ENCODE results near the gene MBD5. TPM values are rescaled to one million over a fixed set of nuclear protein-coding genes. Genes with fewer than 3 reads are reported as not detected.

MBD5 gene
- total RNA-seq, 1 experiment from 2014 or later = 8.5 TPM

DNA sequence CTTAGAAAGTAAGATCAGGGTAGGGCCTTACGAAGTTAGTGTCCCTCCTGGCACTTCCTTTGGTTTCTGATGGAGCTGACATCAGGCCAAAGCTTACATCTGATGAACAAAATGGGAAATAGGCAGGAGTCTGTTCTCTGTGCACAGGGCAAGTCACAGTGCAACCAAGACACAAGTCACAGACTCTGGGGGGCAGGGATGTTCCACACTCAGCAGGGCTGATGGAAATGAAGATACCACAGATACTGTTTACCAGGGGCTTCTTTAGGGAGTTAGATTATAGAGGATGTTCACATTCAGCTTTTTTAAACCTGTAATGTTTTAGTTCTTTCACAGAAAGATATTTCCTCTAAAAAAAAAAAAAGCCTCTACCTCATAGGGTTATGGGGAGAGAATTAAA is 517.5 kb downstream of the MBD5 start:
- no peak overlapping the region for H2AFZ ChIP-seq (ENCODE audit: low read length)
- CTCF ChIA-PET = interaction anchor here (0.6 kb wide), 1 partner anchor 408 kb away, joined by 3 read pairs; no protein-coding TSS in a partner anchor
- intact Hi-C loops (cut with micrococcal nuclease) = no loop called here
- H3K27me3 ChIP-seq (ENCODE audit: low read length) = no peaks in the 10 kb centered on the region
- ATAC-seq = no peak
- no peaks in the 10 kb centered on the region for H3K9me3 ChIP-seq (ENCODE audit: low read length)
- H3K9ac ChIP-seq (ENCODE audit: low read length) = no peak overlapping the region
- POLR2A ChIA-PET (ENCODE audit: unreplicated experiment) = no interaction called here
- no peak for DNase-seq
- H3K79me2 ChIP-seq (ENCODE audit: low read length) = no peaks in the 10 kb centered on the region
- no peaks in the 10 kb centered on the region for H3K36me3 ChIP-seq (ENCODE audit: low read depth, low read length)
- H3K4me3 ChIP-seq (ENCODE audit: low read length) = no peak overlapping the region
- H3K4me2 ChIP-seq (ENCODE audit: low read length) = no peak overlapping the region
- BruUV-seq (replicated peaks) = no TSS peak
- no peak overlapping the region for H3K27ac ChIP-seq (ENCODE audit: low read length)
- H3K4me1 ChIP-seq (ENCODE audit: insufficient read depth, low read length) = no peaks in the 10 kb centered on the region
- TF ChIP-seq EZH2 (IDR thresholded peaks at IDR 0.05; ENCODE audit: low read length, unreplicated experiment) (no peak), EZH2phosphoT487 (IDR thresholded peaks at IDR 0.05; ENCODE audit: borderline replicate concordance, low read length) (no peak)
- no peaks in the 10 kb centered on the region for H4K20me1 ChIP-seq (ENCODE audit: low read length)
- H3K9me2 ChIP-seq (replicated peaks; ENCODE audit: low read length) = no peaks in the 10 kb centered on the region
- H3F3A ChIP-seq (ENCODE audit: low read length, unreplicated experiment) = no peaks in the 10 kb centered on the region

DNA sequence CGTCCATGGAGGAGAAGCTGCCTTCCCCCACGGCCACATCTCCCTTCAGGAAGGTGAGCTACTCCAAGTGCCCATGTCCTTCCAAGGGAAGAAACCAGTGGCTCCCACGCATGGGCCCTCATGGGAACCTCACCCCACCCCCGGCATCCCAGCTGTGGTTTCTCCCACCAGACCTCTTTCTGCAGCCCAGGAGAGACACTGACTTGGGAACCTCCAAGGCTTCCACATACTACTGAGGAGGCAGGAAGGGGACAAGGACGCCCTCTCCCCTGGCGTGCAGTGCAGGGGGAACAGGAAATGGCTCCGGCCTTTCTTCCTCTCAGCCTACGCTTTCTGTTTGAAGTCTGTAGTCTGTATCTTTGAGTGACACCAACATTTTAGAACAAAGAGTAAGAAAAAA is 519.1 kb downstream of the MBD5 start:
- H3K4me3 ChIP-seq (ENCODE audit: low read length) = no peak overlapping the region
- CTCF ChIA-PET = no interaction called here

DNA sequence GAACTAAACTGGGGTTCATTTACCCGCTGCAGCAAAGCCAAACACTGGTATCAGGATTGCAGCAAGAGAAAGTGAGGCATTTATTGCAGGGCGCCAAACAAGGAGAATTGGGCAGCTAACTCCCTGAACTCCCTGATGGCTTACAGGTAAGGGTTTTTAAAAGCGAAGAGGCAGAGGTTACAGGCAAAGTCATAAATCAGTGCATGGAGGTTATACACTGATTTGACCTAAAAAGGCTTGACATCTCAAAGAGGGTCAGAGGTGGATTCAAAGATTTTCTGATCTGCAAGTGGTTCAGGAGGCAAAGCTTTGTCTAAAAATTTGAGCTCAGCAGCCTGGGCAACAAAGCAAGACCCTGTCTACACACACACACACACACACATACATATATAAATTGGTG is 520.9 kb downstream of the MBD5 start:
- H3K27me3 ChIP-seq (ENCODE audit: low read length) = no peaks in the 10 kb centered on the region
- no peaks in the 10 kb centered on the region for H3K9me3 ChIP-seq (ENCODE audit: low read length)
- H3K9ac ChIP-seq (ENCODE audit: low read length) = no peak overlapping the region
- intact Hi-C loops (cut with micrococcal nuclease) = no loop called here
- H4K20me1 ChIP-seq (ENCODE audit: low read length) = no peaks in the 10 kb centered on the region
- ATAC-seq (no peak), DNase-seq (no peak)
- ChIA-PET POLR2A (ENCODE audit: unreplicated experiment) (no interaction called here), CTCF (no interaction called here)
- H3K4me2 ChIP-seq (ENCODE audit: low read length) = no peak overlapping the region
- H3K36me3 ChIP-seq (ENCODE audit: low read depth, low read length) = no peaks in the 10 kb centered on the region
- H3K4me3 ChIP-seq (ENCODE audit: low read length) = no peak overlapping the region
- H2AFZ ChIP-seq (ENCODE audit: low read length) = no peak overlapping the region
- BruUV-seq (replicated peaks) = no TSS peak
- H3K79me2 ChIP-seq (ENCODE audit: low read length) = no peaks in the 10 kb centered on the region
- no peak overlapping the region for H3K27ac ChIP-seq (ENCODE audit: low read length)
- no peak for TF ChIP-seq EZH2 (IDR thresholded peaks at IDR 0.05; ENCODE audit: low read length, unreplicated experiment)
- TF ChIP-seq EZH2phosphoT487 (IDR thresholded peaks at IDR 0.05; ENCODE audit: borderline replicate concordance, low read length) = no peak
- TF ChIP-seq, protein P1, sequence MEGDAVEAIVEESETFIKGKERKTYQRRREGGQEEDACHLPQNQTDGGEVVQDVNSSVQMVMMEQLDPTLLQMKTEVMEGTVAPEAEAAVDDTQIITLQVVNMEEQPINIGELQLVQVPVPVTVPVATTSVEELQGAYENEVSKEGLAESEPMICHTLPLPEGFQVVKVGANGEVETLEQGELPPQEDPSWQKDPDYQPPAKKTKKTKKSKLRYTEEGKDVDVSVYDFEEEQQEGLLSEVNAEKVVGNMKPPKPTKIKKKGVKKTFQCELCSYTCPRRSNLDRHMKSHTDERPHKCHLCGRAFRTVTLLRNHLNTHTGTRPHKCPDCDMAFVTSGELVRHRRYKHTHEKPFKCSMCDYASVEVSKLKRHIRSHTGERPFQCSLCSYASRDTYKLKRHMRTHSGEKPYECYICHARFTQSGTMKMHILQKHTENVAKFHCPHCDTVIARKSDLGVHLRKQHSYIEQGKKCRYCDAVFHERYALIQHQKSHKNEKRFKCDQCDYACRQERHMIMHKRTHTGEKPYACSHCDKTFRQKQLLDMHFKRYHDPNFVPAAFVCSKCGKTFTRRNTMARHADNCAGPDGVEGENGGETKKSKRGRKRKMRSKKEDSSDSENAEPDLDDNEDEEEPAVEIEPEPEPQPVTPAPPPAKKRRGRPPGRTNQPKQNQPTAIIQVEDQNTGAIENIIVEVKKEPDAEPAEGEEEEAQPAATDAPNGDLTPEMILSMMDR (conservative IDR thresholded peaks at IDR 0.05; ENCODE audit: low read depth, low read length) = no peak
- H3K4me1 ChIP-seq (ENCODE audit: insufficient read depth, low read length) = no peaks in the 10 kb centered on the region
- H3F3A ChIP-seq (ENCODE audit: low read length, unreplicated experiment) = no peaks in the 10 kb centered on the region
- H3K9me2 ChIP-seq (replicated peaks; ENCODE audit: low read length) = no peaks in the 10 kb centered on the region

More for the DNA sequence above, 519.1 kb downstream of the MBD5 start:
- no TSS peak for BruUV-seq (replicated peaks)
- Histone ChIP-seq H4K20me1 (ENCODE audit: low read length) (no peaks in the 10 kb centered on the region), H3K9me3 (ENCODE audit: low read length) (no peaks in the 10 kb centered on the region), H3K4me1 (ENCODE audit: insufficient read depth, low read length) (no peaks in the 10 kb centered on the region), H3F3A (ENCODE audit: low read length, unreplicated experiment) (no peaks in the 10 kb centered on the region), H2AFZ (ENCODE audit: low read length) (no peak overlapping the region), H3K27me3 (ENCODE audit: low read length) (no peaks in the 10 kb centered on the region), H3K9me2 (replicated peaks; ENCODE audit: low read length) (no peaks in the 10 kb centered on the region), H3K9ac (ENCODE audit: low read length) (no peak overlapping the region), H3K27ac (ENCODE audit: low read length) (no peak overlapping the region), H3K4me2 (ENCODE audit: low read length) (no peak overlapping the region), H3K36me3 (ENCODE audit: low read depth, low read length) (no peaks in the 10 kb centered on the region), H3K79me2 (ENCODE audit: low read length) (no peaks in the 10 kb centered on the region)
- intact Hi-C loops (cut with micrococcal nuclease) = no loop called here
- TF ChIP-seq, protein P1 (conservative IDR thresholded peaks at IDR 0.05; ENCODE audit: low read depth, low read length) = no peak
- no peak for TF ChIP-seq EZH2phosphoT487 (IDR thresholded peaks at IDR 0.05; ENCODE audit: borderline replicate concordance, low read length)
- no peak for TF ChIP-seq EZH2 (IDR thresholded peaks at IDR 0.05; ENCODE audit: low read length, unreplicated experiment)
- ATAC-seq = no peak
- DNase-seq = no peak
- POLR2A ChIA-PET (ENCODE audit: unreplicated experiment) = no interaction called here
